ENCODE measurements around the gene SPATA20. TPM values are rescaled to one million over a fixed set of nuclear protein-coding genes. Genes with fewer than 3 reads are reported as not detected.

The SPATA20 gene
- total and polyA plus RNA-seq, 2 experiments from 2014 or later: 89.9 to 146 TPM

- 84 to 85% methylated on average over 16 of the region's 16 CpGs for WGBS, 2 experiments (ENCODE audit: low coverage in 1 of 2, low lambda C conversion rate in 2 of 2, missing lambda C conversion rate in 2 of 2)
- DNase-seq: no peak
- TF ChIP-seq EZH2 (IDR thresholded peaks at IDR 0.05; ENCODE audit: insufficient read depth, poor library complexity, severe bottlenecking): no peak
- Histone ChIP-seq H3K9me3 (ENCODE audit: low read depth) (no peaks in the 10 kb centered on the region), H3K4me2 (ENCODE audit: unreplicated experiment) (no peak overlapping the region), H3K27ac (no peak overlapping the region), H3K9ac (no peak overlapping the region), H3K4me1 (ENCODE audit: insufficient read depth) (no peaks in the 10 kb centered on the region), H4K20me1 (ENCODE audit: insufficient read depth) (no peaks in the 10 kb centered on the region), H3K9me2 (ENCODE audit: insufficient read depth) (no peaks in the 10 kb centered on the region), H3K27me3 (replicated peaks; ENCODE audit: insufficient read depth) (no peaks in the 10 kb centered on the region), H2AFZ (no peak overlapping the region), H3F3A (ENCODE audit: insufficient read depth) (no peaks in the 10 kb centered on the region), H3K79me2 (ENCODE audit: insufficient read depth) (no peaks in the 10 kb centered on the region), H3K4me3 (no peak overlapping the region), H3K36me3 (ENCODE audit: low read depth) (no peaks in the 10 kb centered on the region)
- in situ Hi-C loops (cut with MboI): loop anchor here (25.0 kb wide), 1 partner anchor 91 kb away; the partner anchor contains the start of gene RSAD1
Observed at GRCh38 chr17:50578173-50578572, 31.2 kb downstream of the SPATA20 start.

DNA sequence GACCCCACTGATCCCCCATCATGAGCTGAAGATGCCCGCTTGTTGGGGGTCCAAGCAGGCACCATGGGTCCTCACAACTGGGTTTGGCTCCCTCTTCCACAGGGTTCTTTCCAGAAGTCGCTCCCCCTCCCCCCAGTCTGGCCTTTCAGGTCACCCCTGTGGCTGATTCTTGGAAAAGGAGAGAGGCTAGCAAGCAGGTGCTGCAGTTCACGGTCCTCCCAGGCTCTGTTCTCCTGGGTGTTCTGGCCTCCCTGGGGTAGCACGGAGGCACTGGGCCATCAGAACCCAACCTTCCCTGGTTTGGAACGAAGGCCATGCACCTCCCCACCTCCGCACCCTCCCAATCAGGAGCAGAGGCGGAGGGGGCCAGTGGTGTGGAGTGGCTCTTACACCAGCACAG is 32.4 kb downstream of the SPATA20 start:
- in situ Hi-C loops (cut with MboI): loop anchor here (25.0 kb wide), 1 partner anchor 92 kb away; the partner anchor contains the start of gene RSAD1
- Histone ChIP-seq H3F3A (ENCODE audit: insufficient read depth) (no peaks in the 10 kb centered on the region), H3K79me2 (ENCODE audit: insufficient read depth) (no peaks in the 10 kb centered on the region), H3K36me3 (ENCODE audit: low read depth) (no peaks in the 10 kb centered on the region), H3K9ac (no peak overlapping the region), H3K9me3 (ENCODE audit: low read depth) (no peaks in the 10 kb centered on the region), H3K27me3 (replicated peaks; ENCODE audit: insufficient read depth) (no peaks in the 10 kb centered on the region), H3K27ac (no peak overlapping the region), H2AFZ (no peak overlapping the region), H3K4me1 (ENCODE audit: insufficient read depth) (no peaks in the 10 kb centered on the region), H3K4me3 (no peak overlapping the region), H3K9me2 (ENCODE audit: insufficient read depth) (no peaks in the 10 kb centered on the region), H4K20me1 (ENCODE audit: insufficient read depth) (no peaks in the 10 kb centered on the region), H3K4me2 (ENCODE audit: unreplicated experiment) (no peak overlapping the region)
- 82 to 91% methylated on average over 7 of the region's 7 CpGs for WGBS, 2 experiments (ENCODE audit: low coverage in 1 of 2, low lambda C conversion rate in 2 of 2, missing lambda C conversion rate in 2 of 2)
- no peak for DNase-seq
- no peak for TF ChIP-seq EZH2 (IDR thresholded peaks at IDR 0.05; ENCODE audit: insufficient read depth, poor library complexity, severe bottlenecking)
- no peak for TF ChIP-seq EZH2phosphoT487 (IDR thresholded peaks at IDR 0.05; ENCODE audit: insufficient read depth, low read depth)

DNA sequence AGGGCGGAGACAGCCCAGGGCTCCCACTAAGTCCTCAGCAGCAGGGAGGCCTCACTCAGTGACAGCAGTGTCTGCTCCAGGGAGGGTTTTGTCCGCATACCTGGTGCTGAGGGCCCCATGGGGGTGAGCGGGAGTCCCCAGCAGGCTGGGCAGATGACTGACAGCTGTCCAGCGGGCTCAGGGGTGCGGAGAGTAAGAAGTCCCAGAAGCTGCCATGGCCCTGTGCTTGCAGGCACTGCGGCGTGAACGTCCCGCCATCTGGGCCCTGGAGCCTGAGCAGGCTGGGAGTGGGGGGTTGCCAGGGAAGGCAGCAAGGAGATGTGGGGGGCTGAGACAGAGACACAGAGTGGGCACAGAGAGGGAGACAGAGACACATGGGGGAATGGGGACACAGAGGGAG is 33.7 kb downstream of the SPATA20 start:
- Histone ChIP-seq H3K36me3 (ENCODE audit: low read depth) (no peaks in the 10 kb centered on the region), H3K27me3 (replicated peaks; ENCODE audit: insufficient read depth) (no peaks in the 10 kb centered on the region), H3K9me3 (ENCODE audit: low read depth) (no peaks in the 10 kb centered on the region), H3K4me2 (ENCODE audit: unreplicated experiment) (no peak overlapping the region), H3K27ac (no peak overlapping the region), H3K9ac (no peak overlapping the region), H2AFZ (no peak overlapping the region), H3F3A (ENCODE audit: insufficient read depth) (no peaks in the 10 kb centered on the region), H3K9me2 (ENCODE audit: insufficient read depth) (no peaks in the 10 kb centered on the region), H4K20me1 (ENCODE audit: insufficient read depth) (no peaks in the 10 kb centered on the region), H3K4me3 (no peak overlapping the region), H3K79me2 (ENCODE audit: insufficient read depth) (no peaks in the 10 kb centered on the region), H3K4me1 (ENCODE audit: insufficient read depth) (no peaks in the 10 kb centered on the region)
- in situ Hi-C loops (cut with MboI): loop anchor here (25.0 kb wide), 1 partner anchor 93 kb away; the partner anchor contains the start of gene RSAD1
- TF ChIP-seq EZH2 (IDR thresholded peaks at IDR 0.05; ENCODE audit: insufficient read depth, poor library complexity, severe bottlenecking) (no peak), EZH2phosphoT487 (IDR thresholded peaks at IDR 0.05; ENCODE audit: insufficient read depth, low read depth) (no peak)
- no peak for DNase-seq
- 92 to 94% methylated on average over 9 of the region's 9 CpGs for WGBS, 2 experiments (ENCODE audit: low coverage in 1 of 2, low lambda C conversion rate in 2 of 2, missing lambda C conversion rate in 2 of 2)

DNA sequence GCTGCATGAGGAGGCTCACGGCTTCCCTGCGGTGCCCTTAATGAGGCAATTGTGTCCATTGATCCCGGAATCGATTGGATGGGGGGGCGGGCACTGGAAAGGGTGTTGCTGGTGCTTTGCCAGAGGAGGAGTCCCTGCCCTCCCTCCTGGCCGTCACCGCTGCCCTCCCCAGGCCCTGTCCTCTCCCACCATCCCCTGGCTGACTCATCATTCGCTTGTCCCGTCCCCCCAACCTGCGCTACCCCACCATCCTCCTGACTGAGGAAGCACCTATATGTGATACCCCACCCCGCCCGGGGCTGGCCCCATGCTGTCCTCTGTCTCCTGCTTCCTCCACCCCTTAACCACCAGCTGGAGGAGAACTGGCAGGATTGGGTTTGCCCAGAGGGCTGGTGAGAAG is 34.3 kb downstream of the SPATA20 start:
- no peaks in the 10 kb centered on the region for H4K20me1 ChIP-seq (ENCODE audit: insufficient read depth)
- H2AFZ ChIP-seq: no peak overlapping the region
- H3K36me3 ChIP-seq (ENCODE audit: low read depth): no peaks in the 10 kb centered on the region
- no peak overlapping the region for H3K9ac ChIP-seq
- TF ChIP-seq EZH2 (IDR thresholded peaks at IDR 0.05; ENCODE audit: insufficient read depth, poor library complexity, severe bottlenecking): no peak
- TF ChIP-seq EZH2phosphoT487 (IDR thresholded peaks at IDR 0.05; ENCODE audit: insufficient read depth, low read depth): no peak
- no peak overlapping the region for H3K4me2 ChIP-seq (ENCODE audit: unreplicated experiment)
- DNase-seq: no peak
- H3K4me1 ChIP-seq (ENCODE audit: insufficient read depth): no peaks in the 10 kb centered on the region
- no peaks in the 10 kb centered on the region for H3K9me3 ChIP-seq (ENCODE audit: low read depth)
- H3K27ac ChIP-seq: no peak overlapping the region
- H3K9me2 ChIP-seq (ENCODE audit: insufficient read depth): no peaks in the 10 kb centered on the region
- no peak overlapping the region for H3K4me3 ChIP-seq
- in situ Hi-C loops (cut with MboI): loop anchor here (25.0 kb wide), 1 partner anchor 94 kb away; the partner anchor contains the start of gene RSAD1
- no peaks in the 10 kb centered on the region for H3K79me2 ChIP-seq (ENCODE audit: insufficient read depth)
- H3F3A ChIP-seq (ENCODE audit: insufficient read depth): no peaks in the 10 kb centered on the region
- 85 to 96% methylated on average over 5 to 12 of the region's 12 CpGs for WGBS, 2 experiments (ENCODE audit: low coverage in 1 of 2, low lambda C conversion rate in 2 of 2, missing lambda C conversion rate in 2 of 2)
- H3K27me3 ChIP-seq (replicated peaks; ENCODE audit: insufficient read depth): no peaks in the 10 kb centered on the region

- 83 to 88% methylated on average over 2 of the region's 2 CpGs for WGBS, 2 experiments (ENCODE audit: low coverage in 1 of 2, low lambda C conversion rate in 2 of 2, missing lambda C conversion rate in 2 of 2)
- no peaks in the 10 kb centered on the region for H3K27me3 ChIP-seq (replicated peaks; ENCODE audit: insufficient read depth)
Observed at GRCh38 chr17:50582741-50583140, 35.8 kb downstream of the SPATA20 start.

More at GRCh38 chr17:50582741-50583140, 35.8 kb downstream of the SPATA20 start:
- Histone ChIP-seq H4K20me1 (ENCODE audit: insufficient read depth) (no peaks in the 10 kb centered on the region), H3K4me3 (no peak overlapping the region), H2AFZ (no peak overlapping the region), H3K9me2 (ENCODE audit: insufficient read depth) (no peaks in the 10 kb centered on the region), H3K4me1 (ENCODE audit: insufficient read depth) (no peaks in the 10 kb centered on the region), H3K79me2 (ENCODE audit: insufficient read depth) (no peaks in the 10 kb centered on the region), H3F3A (ENCODE audit: insufficient read depth) (no peaks in the 10 kb centered on the region), H3K4me2 (ENCODE audit: unreplicated experiment) (no peak overlapping the region), H3K9ac (no peak overlapping the region), H3K36me3 (ENCODE audit: low read depth) (no peaks in the 10 kb centered on the region), H3K27ac (no peak overlapping the region), H3K9me3 (ENCODE audit: low read depth) (no peaks in the 10 kb centered on the region)
- TF ChIP-seq EZH2phosphoT487 (IDR thresholded peaks at IDR 0.05; ENCODE audit: insufficient read depth, low read depth) (no peak), EZH2 (IDR thresholded peaks at IDR 0.05; ENCODE audit: insufficient read depth, poor library complexity, severe bottlenecking) (no peak)
- in situ Hi-C loops (cut with MboI): loop anchor here (25.0 kb wide), 1 partner anchor 95 kb away; the partner anchor contains the start of gene RSAD1
- DNase-seq: no peak
